IPS-20b (cell line): Measurements from ENCODE around the gene TM4SF5.

ENCODE experiments used
- H3K27ac ChIP-seq: one replicate; pipeline ENCODE4 v1.5.1; 2013; ENCODE audit warnings: low read length
- H3K27me3 ChIP-seq: 2 replicates; pipeline ENCODE4 v1.6.1; 2013; ENCODE audit warnings: mild to moderate bottlenecking, low read length, inconsistent platforms; ENCODE audit not compliant: insufficient read depth
- H3K36me3 ChIP-seq: 2 replicates; pipeline ENCODE4 v1.6.1; 2013; ENCODE audit warnings: low read depth, mild to moderate bottlenecking, inconsistent platforms, low read length, moderate library complexity; ENCODE audit not compliant: insufficient read depth
- H3K4me1 ChIP-seq: 2 replicates; pipeline ENCODE4 v1.6.1; 2013; ENCODE audit warnings: mild to moderate bottlenecking, control low read depth, inconsistent platforms, low read length, moderate library complexity; ENCODE audit not compliant: insufficient read depth
- H3K4me3 ChIP-seq: 2 replicates; pipeline ENCODE4 v1.5.1; 2013; ENCODE audit warnings: mild to moderate bottlenecking, low read length, inconsistent platforms
- H3K9ac ChIP-seq: 2 replicates; pipeline ENCODE4 v1.6.1; 2013; ENCODE audit warnings: low read depth, mild to moderate bottlenecking, inconsistent platforms, low read length, moderate library complexity
- H3K9me3 ChIP-seq: 2 replicates; pipeline ENCODE4 v1.6.1; 2013; ENCODE audit warnings: mild to moderate bottlenecking, low read depth, low read length, inconsistent platforms; ENCODE audit not compliant: insufficient read depth

TM4SF5 gene

GRCh38 chr17:4782652-4783051 lies 11.0 kb downstream of the TM4SF5 start:
- Histone ChIP-seq H3K27ac (no peak overlapping the region), H3K9ac (no peak overlapping the region), H3K4me1 (no peaks in the 10 kb centered on the region; the same call in 1 of the 2 replicates), H3K9me3 (no peaks in the 10 kb centered on the region), H3K27me3 (peaks cover 38% of the 10 kb centered on the region), H3K4me3 (no peak overlapping the region), H3K36me3 (no peaks in the 10 kb centered on the region)

DNA sequence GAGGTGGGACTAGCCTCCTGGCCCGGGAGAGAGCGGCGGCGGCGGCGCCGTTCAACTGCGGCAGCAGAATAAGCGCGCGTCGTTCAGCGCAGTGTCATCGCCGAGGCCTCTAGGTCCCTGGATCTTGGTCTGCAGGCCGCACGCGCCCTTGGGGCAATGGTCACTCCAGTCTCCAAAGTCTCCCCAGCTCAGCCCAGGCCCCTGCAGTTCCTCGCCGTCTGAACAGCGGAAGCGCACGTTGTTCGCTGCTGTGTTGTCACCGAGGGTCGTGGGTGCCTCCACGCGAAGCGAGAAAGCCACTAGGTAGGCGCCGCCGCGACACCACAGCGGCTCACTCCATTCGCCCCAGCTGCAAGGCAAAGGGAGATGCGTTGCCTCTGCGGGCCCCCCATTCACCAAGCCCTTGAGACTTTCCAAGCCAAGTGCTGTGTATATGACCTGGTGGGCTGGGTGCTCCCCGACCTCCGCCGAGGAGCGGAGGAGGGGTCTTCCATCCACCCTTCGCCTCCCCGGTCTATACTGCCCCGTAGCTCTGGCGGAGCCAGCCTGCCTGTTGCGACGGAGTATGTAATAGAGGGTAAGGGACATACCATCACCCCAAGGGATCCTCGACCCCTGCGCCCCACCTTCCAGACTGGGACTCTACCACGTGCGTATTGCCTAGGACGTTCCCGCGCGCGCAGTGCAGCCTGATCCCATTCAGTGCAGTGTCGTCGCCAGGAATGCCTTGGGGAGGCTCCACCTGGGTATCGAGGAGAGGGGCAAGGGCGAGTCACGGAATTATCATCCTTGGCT lies 13.8 kb downstream of the TM4SF5 start:
- Histone ChIP-seq H3K9ac (no peak overlapping the region), H3K27me3 (peaks cover 63% of the 10 kb centered on the region), H3K27ac (no peak overlapping the region), H3K4me1 (peaks cover under 1% of the 10 kb centered on the region; the same call in 1 of the 2 replicates), H3K4me3 (no peak overlapping the region), H3K36me3 (no peaks in the 10 kb centered on the region), H3K9me3 (no peaks in the 10 kb centered on the region)

DNA sequence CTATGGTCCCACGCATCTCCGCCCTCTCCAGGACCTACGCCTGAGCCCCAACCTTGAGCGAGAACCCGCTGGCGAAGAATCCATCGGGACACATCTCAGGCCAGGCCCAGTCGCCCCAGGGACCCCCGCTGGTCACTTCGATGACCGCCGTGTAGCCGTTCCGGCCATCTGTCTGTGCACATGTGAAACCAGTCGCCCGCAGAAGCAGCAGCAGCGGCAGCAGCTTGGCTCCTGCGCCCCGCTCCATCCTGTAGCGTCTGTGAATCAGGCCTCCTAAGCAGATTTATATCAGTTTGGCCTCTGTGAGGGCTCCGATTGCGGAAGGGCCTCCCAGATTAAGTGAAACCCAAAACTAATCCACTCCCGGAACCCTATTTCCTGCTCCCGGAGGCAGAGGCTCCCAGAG lies 14.4 kb downstream of the TM4SF5 start, which contains the start of gene VMO1:
Gene VMO1, minus strand, starts transcription at position 259 of the 406 bp plus-strand sequence. Its CDS starts 12 bp downstream, at position 247.
- Histone ChIP-seq H3K36me3 (no peaks in the 10 kb centered on the region), H3K4me1 (peaks cover 3% of the 10 kb centered on the region; the same call in 1 of the 2 replicates), H3K27me3 (peaks cover 69% of the 10 kb centered on the region), H3K9ac (no peak within 1 kb of the TSS), H3K27ac (no peak within 1 kb of the TSS), H3K9me3 (no peaks in the 10 kb centered on the region), H3K4me3 (no peak within 1 kb of the TSS)

- Histone ChIP-seq H3K36me3 (no peaks in the 10 kb centered on the region), H3K27me3 (peaks cover 72% of the 10 kb centered on the region), H3K4me1 (peaks cover 3% of the 10 kb centered on the region; the same call in 1 of the 2 replicates), H3K27ac (no peak overlapping the region), H3K9me3 (no peaks in the 10 kb centered on the region), H3K9ac (no peak overlapping the region), H3K4me3 (no peak overlapping the region)
Observed at GRCh38 chr17:4786516-4786915, 14.8 kb downstream of the TM4SF5 start.

- peak overlapping the region; percentile 77 for H3K4me3 ChIP-seq
- no peaks in the 10 kb centered on the region for H3K9me3 ChIP-seq
Observed at GRCh38 chr17:4788159-4788806, 16.6 kb downstream of the TM4SF5 start.

DNA sequence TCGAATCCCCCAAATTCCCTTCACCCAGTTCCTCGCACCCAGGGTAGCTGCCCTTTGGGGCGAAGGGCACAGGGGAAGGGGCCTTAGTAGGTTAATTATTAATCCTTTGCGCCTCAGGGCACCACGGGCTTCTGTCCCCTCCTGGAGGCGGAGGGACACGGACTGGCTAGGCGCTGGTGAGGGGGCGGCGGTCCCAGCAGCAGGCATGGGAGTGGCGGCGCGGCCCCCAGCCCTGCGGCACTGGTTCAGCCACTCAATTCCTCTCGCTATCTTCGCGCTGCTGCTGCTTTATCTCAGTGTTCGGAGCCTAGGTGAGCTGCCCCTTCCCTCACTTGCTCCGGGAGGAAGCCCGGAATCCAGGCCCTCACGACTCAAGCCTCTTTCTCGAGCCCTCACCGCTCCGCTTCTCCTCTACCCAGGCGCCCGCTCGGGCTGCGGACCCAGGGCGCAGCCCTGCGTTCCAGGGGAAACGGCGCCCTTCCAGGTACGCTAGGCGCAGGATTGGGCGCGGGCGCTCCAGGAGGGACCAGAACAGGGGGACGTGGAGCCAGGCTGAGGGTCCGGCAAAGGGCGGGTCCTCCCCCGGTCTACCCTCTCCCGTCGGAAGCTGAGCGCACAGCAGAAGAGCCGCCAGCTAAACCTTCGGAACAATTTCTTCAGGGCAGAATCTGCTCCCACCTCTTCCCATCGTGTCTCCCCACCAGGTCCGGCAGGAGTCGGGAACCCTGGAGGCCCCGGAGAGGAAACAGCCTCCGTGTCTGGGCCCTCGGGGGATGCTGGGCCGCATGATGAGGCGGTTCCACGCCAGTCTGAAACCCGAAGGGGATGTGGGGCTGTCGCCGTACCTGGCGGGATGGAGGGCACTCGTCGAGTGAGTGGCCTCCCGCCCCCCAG lies 17.4 kb downstream of the TM4SF5 start, which contains the start of gene GLTPD2:
Gene GLTPD2, plus strand, starts transcription at position 158 of the 894 bp plus-strand sequence. Its CDS starts 48 bp downstream, at position 206.
- H3K27me3 ChIP-seq, result peaks cover 74% of the 10 kb centered on the region
- H3K9me3 ChIP-seq, result no peaks in the 10 kb centered on the region
- H3K4me3 ChIP-seq, result peak within 1 kb of the TSS; percentile 77
- no peaks in the 10 kb centered on the region for H3K36me3 ChIP-seq
- no peak within 1 kb of the TSS for H3K27ac ChIP-seq
- H3K4me1 ChIP-seq, result peaks cover 3% of the 10 kb centered on the region; the same call in 1 of the 2 replicates
- H3K9ac ChIP-seq, result peak within 1 kb of the TSS; percentile 56

More at GRCh38 chr17:4788159-4788806, 16.6 kb downstream of the TM4SF5 start:
- peaks cover 3% of the 10 kb centered on the region; the same call in 1 of the 2 replicates for H3K4me1 ChIP-seq
- no peak overlapping the region for H3K27ac ChIP-seq
- no peaks in the 10 kb centered on the region for H3K36me3 ChIP-seq
- H3K27me3 ChIP-seq, result peaks cover 79% of the 10 kb centered on the region
- H3K9ac ChIP-seq, result no peak overlapping the region

- H3K27ac ChIP-seq, result no peak overlapping the region
- peaks cover 3% of the 10 kb centered on the region; the same call in 1 of the 2 replicates for H3K4me1 ChIP-seq
- H3K9ac ChIP-seq, result peak overlapping the region; percentile 56; the same call in 1 of the 2 replicates
- no peaks in the 10 kb centered on the region for H3K9me3 ChIP-seq
- no peaks in the 10 kb centered on the region for H3K36me3 ChIP-seq
- peaks cover 74% of the 10 kb centered on the region for H3K27me3 ChIP-seq
- peak overlapping the region; percentile 77 for H3K4me3 ChIP-seq
Observed at GRCh38 chr17:4789701-4789950, 17.9 kb downstream of the TM4SF5 start.

- no peak overlapping the region for H3K27ac ChIP-seq
- H3K9ac ChIP-seq, result peak overlapping the region; percentile 56; the same call in 1 of the 2 replicates
- H3K27me3 ChIP-seq, result peaks cover 74% of the 10 kb centered on the region
- H3K9me3 ChIP-seq, result no peaks in the 10 kb centered on the region
- H3K4me1 ChIP-seq, result peaks cover 3% of the 10 kb centered on the region; the same call in 1 of the 2 replicates
- H3K4me3 ChIP-seq, result peak overlapping the region; percentile 77
- H3K36me3 ChIP-seq, result no peaks in the 10 kb centered on the region
Observed at GRCh38 chr17:4789951-4790704, 18.4 kb downstream of the TM4SF5 start.

GRCh38 chr17:4790705-4791088 lies 19.0 kb downstream of the TM4SF5 start:
- Histone ChIP-seq H3K9ac (peak overlapping the region; percentile 41; the same call in 1 of the 2 replicates), H3K4me3 (peak overlapping the region; percentile 77), H3K9me3 (no peaks in the 10 kb centered on the region), H3K27me3 (peaks cover 69% of the 10 kb centered on the region), H3K27ac (no peak overlapping the region), H3K36me3 (no peaks in the 10 kb centered on the region), H3K4me1 (peaks cover 3% of the 10 kb centered on the region; the same call in 1 of the 2 replicates)

DNA sequence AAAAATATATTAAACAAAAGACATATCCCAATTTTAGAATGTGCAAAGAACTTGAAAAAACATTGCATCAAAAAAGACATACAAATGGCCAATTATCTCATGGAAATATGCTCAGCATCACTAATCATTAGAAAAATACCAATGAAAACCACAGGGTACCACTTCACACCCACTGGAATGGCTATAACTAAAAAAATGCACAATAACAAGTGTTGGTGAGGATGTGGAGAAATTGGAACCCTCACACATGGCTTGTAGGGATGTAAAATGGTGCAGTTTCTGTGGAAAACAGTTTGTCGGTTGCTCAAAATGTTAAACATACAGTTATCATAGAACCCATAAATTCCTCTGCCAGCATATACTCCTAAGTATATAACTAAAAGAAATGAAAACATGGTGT lies 23.5 kb downstream of the TM4SF5 start:
- peaks cover 20% of the 10 kb centered on the region for H3K36me3 ChIP-seq
- H3K9ac ChIP-seq, result no peak overlapping the region
- H3K27me3 ChIP-seq, result peaks cover 25% of the 10 kb centered on the region
- 0 out of 2 replicates have a peak, but pooled peaks cover 3% of the 10 kb centered on the region for H3K4me1 ChIP-seq
- no peak overlapping the region for H3K27ac ChIP-seq
- H3K9me3 ChIP-seq, result no peaks in the 10 kb centered on the region
- H3K4me3 ChIP-seq, result no peak overlapping the region
